ENCODE data around the gene PPTC7. TPM values are rescaled to one million over a fixed set of nuclear protein-coding genes. Genes with fewer than 3 reads are reported as not detected.

The PPTC7 gene, protein sequence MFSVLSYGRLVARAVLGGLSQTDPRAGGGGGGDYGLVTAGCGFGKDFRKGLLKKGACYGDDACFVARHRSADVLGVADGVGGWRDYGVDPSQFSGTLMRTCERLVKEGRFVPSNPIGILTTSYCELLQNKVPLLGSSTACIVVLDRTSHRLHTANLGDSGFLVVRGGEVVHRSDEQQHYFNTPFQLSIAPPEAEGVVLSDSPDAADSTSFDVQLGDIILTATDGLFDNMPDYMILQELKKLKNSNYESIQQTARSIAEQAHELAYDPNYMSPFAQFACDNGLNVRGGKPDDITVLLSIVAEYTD
- polyA plus RNA-seq (2011; rRNA removed), result 9.3 and 11.4 TPM in 2 replicates
- 11.7 and 15.8 TPM in 2 replicates for polyA minus RNA-seq (2011; rRNA and poly(A)+ RNA removed)

DNA sequence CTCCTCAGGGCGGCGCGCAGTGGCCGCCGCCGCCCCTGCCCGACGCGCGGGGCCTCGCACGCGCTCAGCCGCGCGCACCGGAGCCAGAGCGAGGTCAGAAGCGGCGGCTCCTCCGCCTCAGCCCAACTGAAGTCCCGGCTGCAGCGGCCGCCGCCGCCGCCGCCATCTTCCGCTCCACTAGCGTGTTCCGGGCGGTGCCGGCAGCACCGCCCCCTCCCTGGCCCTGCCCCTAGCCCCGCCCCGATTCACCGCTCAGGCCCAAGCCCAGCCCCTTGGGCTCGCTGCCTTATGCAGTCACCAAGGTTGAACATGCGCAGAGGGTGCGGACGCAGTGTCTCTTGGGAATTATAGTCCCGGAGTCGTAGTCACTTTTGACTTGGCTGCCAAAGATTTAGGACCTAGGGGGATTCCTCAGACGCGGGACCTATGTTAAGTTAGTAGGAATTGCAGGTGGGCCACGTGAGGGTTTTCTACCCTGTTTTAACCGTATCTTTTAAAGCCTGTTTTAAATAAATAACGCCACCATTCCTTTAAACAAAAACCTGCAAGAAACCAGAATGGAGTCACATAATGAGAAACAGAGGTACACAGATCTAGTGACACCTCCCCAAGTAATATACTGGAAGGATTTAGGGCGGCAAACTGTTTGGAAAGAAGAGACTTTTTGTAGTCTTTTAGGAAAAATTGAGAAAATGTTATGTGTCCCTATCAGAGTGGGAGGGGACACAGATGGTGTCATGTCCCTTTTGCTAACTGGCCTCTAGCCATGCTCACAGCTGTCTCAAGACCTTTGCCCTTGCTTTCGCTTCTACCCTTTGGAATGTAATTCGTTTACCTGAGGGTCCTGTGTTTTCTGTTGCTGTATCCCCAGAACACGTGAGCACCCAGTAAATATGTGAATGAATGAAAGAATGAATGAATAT, at the start of gene PPTC7:
Gene PPTC7 (minus strand): TSS at position 182 of the 923 bp plus-strand sequence. CDS start 287 bp downstream, outside the sequence.
- TF ChIP-seq, protein P1, sequence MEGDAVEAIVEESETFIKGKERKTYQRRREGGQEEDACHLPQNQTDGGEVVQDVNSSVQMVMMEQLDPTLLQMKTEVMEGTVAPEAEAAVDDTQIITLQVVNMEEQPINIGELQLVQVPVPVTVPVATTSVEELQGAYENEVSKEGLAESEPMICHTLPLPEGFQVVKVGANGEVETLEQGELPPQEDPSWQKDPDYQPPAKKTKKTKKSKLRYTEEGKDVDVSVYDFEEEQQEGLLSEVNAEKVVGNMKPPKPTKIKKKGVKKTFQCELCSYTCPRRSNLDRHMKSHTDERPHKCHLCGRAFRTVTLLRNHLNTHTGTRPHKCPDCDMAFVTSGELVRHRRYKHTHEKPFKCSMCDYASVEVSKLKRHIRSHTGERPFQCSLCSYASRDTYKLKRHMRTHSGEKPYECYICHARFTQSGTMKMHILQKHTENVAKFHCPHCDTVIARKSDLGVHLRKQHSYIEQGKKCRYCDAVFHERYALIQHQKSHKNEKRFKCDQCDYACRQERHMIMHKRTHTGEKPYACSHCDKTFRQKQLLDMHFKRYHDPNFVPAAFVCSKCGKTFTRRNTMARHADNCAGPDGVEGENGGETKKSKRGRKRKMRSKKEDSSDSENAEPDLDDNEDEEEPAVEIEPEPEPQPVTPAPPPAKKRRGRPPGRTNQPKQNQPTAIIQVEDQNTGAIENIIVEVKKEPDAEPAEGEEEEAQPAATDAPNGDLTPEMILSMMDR (IDR thresholded peaks at IDR 0.05; ENCODE audit: low read depth, low read length), result no peak
- ChIA-PET POLR2A (no interaction called here), CTCF (interaction anchor here (2.1 kb wide), 1 partner anchor 16 kb away, joined by 5 read pairs; no protein-coding TSS in a partner anchor)
- no peaks in the 10 kb centered on the region for H3K27me3 ChIP-seq (ENCODE audit: control insufficient read depth, insufficient read depth, low read length)
- peak within 1 kb of the TSS; percentile 21 for H3K27ac ChIP-seq (ENCODE audit: low read depth, low read length)
- H3K4me3 ChIP-seq (ENCODE audit: low read depth, low read length), result peak within 1 kb of the TSS; percentile 93
- peak; percentile 85 for DNase-seq (ENCODE audit: low read depth, low spot score)
- peaks cover 3% of the 10 kb centered on the region; the same call in 1 of the 2 replicates for H3K9me3 ChIP-seq (ENCODE audit: control insufficient read depth, insufficient read depth, low read length)

DNA sequence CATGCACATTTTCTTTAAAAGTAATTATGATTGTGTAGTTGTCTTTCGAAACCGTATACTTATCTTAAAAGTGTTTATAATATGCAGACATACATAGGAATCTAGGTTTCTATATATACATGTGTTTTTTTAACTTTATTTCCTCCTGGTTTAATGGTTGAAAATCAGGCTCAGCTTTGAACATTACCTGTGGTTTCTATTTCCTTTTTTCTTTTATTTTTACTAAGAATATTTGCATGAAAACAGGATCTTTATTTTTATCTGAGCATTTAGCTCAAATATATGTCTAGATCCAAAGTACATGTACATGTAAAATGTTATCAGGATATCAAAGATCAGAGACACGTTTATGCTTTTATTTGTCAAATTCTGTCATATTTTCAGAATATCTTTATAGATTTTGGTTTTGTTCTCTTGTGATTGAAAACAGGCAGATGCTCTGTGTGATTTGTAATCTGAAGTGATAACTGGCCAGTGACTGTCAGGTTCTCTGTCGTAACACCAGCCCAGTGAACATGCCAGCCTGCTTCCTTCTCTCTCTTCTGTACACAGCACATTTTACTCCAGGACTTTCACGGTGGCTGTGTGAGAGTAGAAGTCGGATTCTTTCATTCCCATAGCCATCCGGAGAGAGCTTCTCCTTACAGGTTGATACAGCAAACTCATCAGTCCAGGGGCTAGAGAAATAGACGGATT, 44.5 kb upstream of the PPTC7 start:
- ChIA-PET CTCF (interaction anchor here (0.6 to 1.6 kb wide), 3 partner anchors 76 to 647 kb away, joined by 3 to 4 read pairs (median 3); no protein-coding TSS in a partner anchor), POLR2A (no interaction called here)
- DNase-seq (ENCODE audit: low read depth, low spot score), result no peak
- TF ChIP-seq, protein P1 (IDR thresholded peaks at IDR 0.05; ENCODE audit: low read depth, low read length), result no peak
- Histone ChIP-seq H3K9me3 (ENCODE audit: control insufficient read depth, insufficient read depth, low read length) (no peaks in the 10 kb centered on the region), H3K27ac (ENCODE audit: low read depth, low read length) (no peak overlapping the region), H3K27me3 (ENCODE audit: control insufficient read depth, insufficient read depth, low read length) (no peaks in the 10 kb centered on the region), H3K4me3 (ENCODE audit: low read depth, low read length) (no peak overlapping the region)

DNA sequence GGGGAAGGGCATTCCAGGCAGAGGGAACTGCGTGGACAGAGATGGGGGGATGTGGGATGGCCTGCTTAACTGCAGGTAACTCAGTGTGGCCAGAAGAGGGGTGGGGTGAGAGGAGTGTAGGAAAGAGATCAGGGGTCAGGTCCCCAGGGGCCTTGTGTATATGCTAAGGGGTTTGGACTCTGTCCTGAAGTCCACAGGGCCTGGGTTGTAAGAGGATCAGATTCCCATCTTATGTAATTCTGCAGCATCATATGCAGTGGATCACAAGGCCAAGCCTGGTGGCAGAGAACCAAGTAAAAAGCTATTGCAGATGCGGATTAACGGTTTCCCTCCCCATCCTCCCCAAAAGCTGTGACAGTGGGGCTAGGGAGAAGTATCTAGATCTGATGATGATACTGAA, 39.5 kb upstream of the PPTC7 start:
- CTCF ChIA-PET, result no interaction called here
- H3K4me3 ChIP-seq (ENCODE audit: low read depth, low read length), result no peak overlapping the region
- TF ChIP-seq, protein P1 (IDR thresholded peaks at IDR 0.05; ENCODE audit: low read depth, low read length), result no peak
- no peak for DNase-seq (ENCODE audit: low read depth, low spot score)
- POLR2A ChIA-PET, result no interaction called here
- no peaks in the 10 kb centered on the region for H3K27me3 ChIP-seq (ENCODE audit: control insufficient read depth, insufficient read depth, low read length)
- H3K27ac ChIP-seq (ENCODE audit: low read depth, low read length), result no peak overlapping the region
- no peaks in the 10 kb centered on the region for H3K9me3 ChIP-seq (ENCODE audit: control insufficient read depth, insufficient read depth, low read length)

DNA sequence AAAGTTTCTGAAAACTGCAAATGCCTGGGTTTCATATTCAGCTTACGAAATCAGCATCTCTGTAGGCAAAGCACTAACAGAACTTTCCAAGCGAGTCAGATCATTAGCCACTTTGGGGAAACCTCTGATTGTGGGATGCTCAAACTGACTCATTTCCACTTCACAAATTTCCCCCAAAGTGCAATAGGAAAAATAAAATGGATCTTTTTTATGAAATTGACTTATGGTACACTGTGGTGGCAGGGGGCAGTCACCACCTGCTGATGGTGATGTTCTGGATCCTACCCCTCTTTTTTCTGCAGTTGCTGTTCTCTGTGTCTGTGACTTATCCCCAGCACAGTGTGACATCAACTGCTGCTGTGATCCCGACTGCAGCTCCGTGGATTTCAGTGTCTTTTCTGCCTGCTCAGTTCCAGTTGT, 36.4 kb upstream of the PPTC7 start:
- POLR2A ChIA-PET, result interaction anchor here (0.7 kb wide), 1 partner anchor 1059 kb away, joined by 7 read pairs; no protein-coding TSS in a partner anchor
- H3K27ac ChIP-seq (ENCODE audit: low read depth, low read length), result no peak overlapping the region
- TF ChIP-seq, protein P1 (IDR thresholded peaks at IDR 0.05; ENCODE audit: low read depth, low read length), result no peak
- no peak for DNase-seq (ENCODE audit: low read depth, low spot score)
- no peaks in the 10 kb centered on the region for H3K27me3 ChIP-seq (ENCODE audit: control insufficient read depth, insufficient read depth, low read length)
- H3K9me3 ChIP-seq (ENCODE audit: control insufficient read depth, insufficient read depth, low read length), result no peaks in the 10 kb centered on the region
- CTCF ChIA-PET, result interaction anchor here (0.6 kb wide), 1 partner anchor 268 kb away, joined by 3 read pairs; no protein-coding TSS in a partner anchor
- H3K4me3 ChIP-seq (ENCODE audit: low read depth, low read length), result no peak overlapping the region

Data from AG04450 (cell line).